PC-9 (cell line): Measurements from ENCODE around the gene TMEM179. TPM values are rescaled to one million over a fixed set of nuclear protein-coding genes. Genes with fewer than 3 reads are reported as not detected.

Experiments
- BruUV-seq: library from RNA; stranded (reverse); fragments of 400-500 nt; replicated peaks from 2 replicates; lab custom pipeline; 2021; lab: Mats Ljungman, UMichigan
- CTCF ChIA-PET: fragments of 300-600 bp; sonication (Branson Sonifier 250); formaldehyde crosslinking; loops from one replicate; lab custom pipeline; 2022; ENCODE audit warnings: antibody characterized with exemption; lab: Charles Lee
- POLR2A ChIA-PET: fragments of 300-600 bp; sonication (Branson Sonifier 250); formaldehyde crosslinking; loops from one replicate; lab custom pipeline; 2022; ENCODE audit warnings: antibody characterized with exemption; ENCODE audit not compliant: unreplicated experiment; lab: Charles Lee
- DNase-seq, 2 experiments: peaks; one replicate each; pipeline versions ENCODE4 v3.0.0 to v3.0.0-alpha.2; 2015 to 2022; ENCODE audit warnings: mixed read lengths in 1 of 2
- H2AFZ ChIP-seq: fragments of 200-600 bp; sonication (generic); 2 replicates; pipeline ENCODE4 v1.8.1; 2017; ENCODE audit warnings: antibody characterized with exemption
- H3F3A ChIP-seq: fragments of 200-600 bp; sonication (generic); 2 replicates; pipeline ENCODE4 v1.8.1; 2017; ENCODE audit warnings: antibody characterized with exemption, mild to moderate bottlenecking, low read depth; ENCODE audit not compliant: insufficient read depth
- H3K27ac ChIP-seq: fragments of 200-600 bp; sonication (generic); 2 replicates; pipeline ENCODE4 v1.6.1; 2016; ENCODE audit warnings: mixed run types
- H3K27me3 ChIP-seq: fragments of 200-600 bp; sonication (generic); 2 replicates; pipeline ENCODE4 v1.6.1; 2016; ENCODE audit warnings: low read depth, mixed run types; ENCODE audit not compliant: insufficient read depth
- H3K36me3 ChIP-seq: fragments of 200-600 bp; sonication (generic); 2 replicates; pipeline ENCODE4 v1.6.1; 2016; ENCODE audit warnings: low read depth, mixed run types
- H3K4me1 ChIP-seq: fragments of 200-600 bp; sonication (generic); replicated peaks from 2 replicates; pipeline ENCODE4 v1.6.1; 2016; ENCODE audit warnings: mixed run types; ENCODE audit not compliant: insufficient read depth
- H3K4me2 ChIP-seq: fragments of 200-600 bp; sonication (generic); 2 replicates; pipeline ENCODE4 v1.6.1; 2017; ENCODE audit warnings: mixed run types
- H3K4me3 ChIP-seq: fragments of 200-600 bp; sonication (generic); 2 replicates; pipeline ENCODE4 v1.6.1; 2016; ENCODE audit warnings: mixed run types
- H3K79me2 ChIP-seq: fragments of 200-600 bp; sonication (generic); 2 replicates; pipeline ENCODE4 v1.6.1; 2017; ENCODE audit warnings: low read depth, mixed run types
- H3K9me2 ChIP-seq: fragments of 200-600 bp; sonication (generic); 2 replicates; pipeline ENCODE4 v1.8.1; 2017; ENCODE audit warnings: mild to moderate bottlenecking; ENCODE audit not compliant: insufficient read depth
- H3K9me3 ChIP-seq: fragments of 200-600 bp; sonication (generic); 2 replicates; pipeline ENCODE4 v1.8.1; 2016; ENCODE audit warnings: low read depth; ENCODE audit not compliant: insufficient read depth
- H4K20me1 ChIP-seq: fragments of 200-600 bp; sonication (generic); 2 replicates; pipeline ENCODE4 v1.8.1; 2017; ENCODE audit not compliant: insufficient read depth
- CTCF ChIP-seq: fragments of 200-600 bp; sonication (generic); conservative IDR thresholded peaks from 2 replicates; pipeline ENCODE4 v1.6.1; 2017; ENCODE audit warnings: mixed run types, antibody characterized with exemption, mild to moderate bottlenecking, moderate library complexity
- EZH2 ChIP-seq: fragments of 200-600 bp; sonication (generic); IDR thresholded peaks from 2 replicates; pipeline ENCODE4 v1.8.0; 2017; ENCODE audit warnings: antibody characterized with exemption, low read depth
- intact Hi-C: fragments of 100-400 bp; cut with micrococcal nuclease; formaldehyde crosslinking; loops from one replicate; pipeline ENCODE4 v1.10.0; 2022; ENCODE audit not compliant: unreplicated experiment
- total RNA-seq: library from RNA; stranded (reverse); gene quantifications from 2 replicates; pipeline ENCODE4 v1.2.3, GENCODE V29; 2021

TMEM179 gene
- total RNA-seq, 1 experiment from 2014 or later: not detected

- peaks cover 89% of the 10 kb centered on the region for H3K27me3 ChIP-seq
- ChIA-PET POLR2A (no interaction called here), CTCF (no interaction called here)
- H3K27ac ChIP-seq: no peak overlapping the region
- intact Hi-C loops: no loop called here
- no peak for TF ChIP-seq EZH2
- TF ChIP-seq CTCF: no peak
- no peaks in the 10 kb centered on the region for H3K36me3 ChIP-seq
- no peaks in the 10 kb centered on the region for H3K9me2 ChIP-seq
- no peak overlapping the region for H3K4me3 ChIP-seq
- no peaks in the 10 kb centered on the region for H3F3A ChIP-seq
- 0 out of 2 replicates have a peak, but pooled peaks cover 4% of the 10 kb centered on the region for H4K20me1 ChIP-seq
- no peaks in the 10 kb centered on the region for H3K79me2 ChIP-seq
- DNase-seq: no peak
- no peak overlapping the region for H2AFZ ChIP-seq
- H3K9me3 ChIP-seq: no peaks in the 10 kb centered on the region
- H3K4me2 ChIP-seq: no peak overlapping the region
- no TSS peak for BruUV-seq
- no peaks in the 10 kb centered on the region for H3K4me1 ChIP-seq
Observed at GRCh38 chr14:104614126-104614812, 9.7 kb upstream of the TMEM179 start.

GRCh38 chr14:104611881-104612280 is 7.3 kb upstream of the TMEM179 start:
- Histone ChIP-seq H3F3A (no peaks in the 10 kb centered on the region), H3K27ac (no peak overlapping the region), H3K9me3 (no peaks in the 10 kb centered on the region), H3K4me3 (no peak overlapping the region), H3K9me2 (no peaks in the 10 kb centered on the region), H4K20me1 (0 out of 2 replicates have a peak, but pooled peaks cover 4% of the 10 kb centered on the region), H3K36me3 (no peaks in the 10 kb centered on the region), H3K4me1 (no peaks in the 10 kb centered on the region), H3K79me2 (no peaks in the 10 kb centered on the region), H3K4me2 (no peak overlapping the region), H2AFZ (no peak overlapping the region), H3K27me3 (peaks cover 87% of the 10 kb centered on the region)
- TF ChIP-seq EZH2: no peak
- TF ChIP-seq CTCF: no peak
- no TSS peak for BruUV-seq
- no peak for DNase-seq
- POLR2A ChIA-PET: no interaction called here
- CTCF ChIA-PET: no interaction called here
- intact Hi-C loops: no loop called here

GRCh38 chr14:104610749-104611310 is 6.3 kb upstream of the TMEM179 start:
- Histone ChIP-seq H2AFZ (no peak overlapping the region), H3F3A (no peaks in the 10 kb centered on the region), H3K4me1 (no peaks in the 10 kb centered on the region), H3K79me2 (no peaks in the 10 kb centered on the region), H3K4me2 (no peak overlapping the region), H3K27me3 (peaks cover 86% of the 10 kb centered on the region), H3K4me3 (no peak overlapping the region), H4K20me1 (0 out of 2 replicates have a peak, but pooled peaks cover 4% of the 10 kb centered on the region), H3K36me3 (no peaks in the 10 kb centered on the region), H3K9me3 (no peaks in the 10 kb centered on the region), H3K27ac (no peak overlapping the region), H3K9me2 (no peaks in the 10 kb centered on the region)
- POLR2A ChIA-PET: no interaction called here
- no TSS peak for BruUV-seq
- TF ChIP-seq CTCF (no peak), EZH2 (no peak)
- no peak for DNase-seq
- CTCF ChIA-PET: no interaction called here
- intact Hi-C loops: no loop called here
